Right hindlimb (tissue), 1 donor: Measurements from ENCODE around the gene RNF168.
"Not testable (repeated sequence)": the region's sequence is repeated elsewhere in the genome, so short reads cannot be mapped to it uniquely, and the experiment has no call there.

Source experiments
- DNase-seq: peaks from one replicate; pipeline ENCODE4 v3.0.0-alpha.2; 2018

RNF168 gene

DNA sequence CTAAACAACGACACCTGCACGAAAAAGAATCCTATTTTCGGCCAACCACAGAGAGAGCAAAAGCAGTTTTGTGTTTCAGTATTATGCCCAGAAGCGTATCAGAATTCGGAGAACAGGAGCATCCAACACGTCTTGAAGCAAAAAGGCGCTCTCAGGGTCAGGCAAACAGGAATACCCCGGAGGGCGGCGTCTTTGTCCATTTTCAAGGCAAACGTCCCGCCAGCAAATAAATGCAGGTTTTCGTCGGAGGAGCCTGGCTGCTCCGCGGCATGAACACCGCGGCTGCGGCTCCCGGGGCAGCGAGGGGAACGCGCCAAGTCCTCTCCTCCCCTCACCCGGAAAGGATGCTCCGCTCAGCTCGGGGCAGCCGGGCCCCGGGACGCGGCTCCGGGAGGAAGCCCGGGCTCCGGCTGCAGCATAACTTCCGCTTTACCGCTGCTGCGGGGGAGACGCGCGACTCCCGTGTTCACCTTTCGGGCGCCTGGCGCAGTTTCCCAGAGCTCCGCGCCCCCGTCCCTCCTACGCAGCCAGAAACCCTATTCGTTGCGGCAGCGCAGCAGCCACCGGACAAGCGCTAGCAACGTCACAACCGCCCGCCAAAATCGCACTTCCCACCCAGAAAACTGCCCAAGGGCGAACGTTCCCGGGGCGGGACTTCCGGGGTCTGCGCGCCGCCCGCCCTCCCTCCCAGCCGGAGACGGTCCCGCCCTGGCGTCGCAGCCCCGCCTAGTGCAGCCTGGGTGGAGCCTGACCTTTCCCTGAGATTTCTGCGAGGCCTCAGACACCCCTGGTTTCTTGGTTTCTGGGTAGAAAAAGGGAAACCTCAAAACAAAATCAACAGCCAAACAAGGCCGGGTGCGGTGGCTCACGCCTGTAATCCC, at the start of gene RNF168:
TSS of gene RNF168 (minus strand) at position 573 of the 881 bp plus-strand sequence. CDS start 595 bp downstream, outside the sequence.
- peak; percentile 97 for DNase-seq

DNA sequence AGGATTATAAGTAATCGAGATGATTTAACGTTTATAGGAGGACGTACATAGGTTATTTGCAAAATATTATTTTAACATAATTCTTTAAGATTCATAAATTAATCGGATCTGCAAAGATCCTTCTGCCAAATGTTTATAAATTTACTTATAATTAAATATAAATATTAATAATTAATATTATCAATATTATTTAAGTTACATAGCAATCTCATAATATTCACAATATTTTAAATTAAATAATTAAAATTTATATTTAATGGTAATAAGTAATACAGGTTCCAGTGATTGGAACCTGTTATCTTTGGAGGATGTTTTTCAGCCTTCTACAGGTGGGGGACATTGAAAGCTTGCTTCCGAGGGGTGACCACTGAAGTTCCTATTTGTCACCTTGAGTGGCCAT, 48.7 kb upstream of the RNF168 start:
- DNase-seq = no peak

DNA sequence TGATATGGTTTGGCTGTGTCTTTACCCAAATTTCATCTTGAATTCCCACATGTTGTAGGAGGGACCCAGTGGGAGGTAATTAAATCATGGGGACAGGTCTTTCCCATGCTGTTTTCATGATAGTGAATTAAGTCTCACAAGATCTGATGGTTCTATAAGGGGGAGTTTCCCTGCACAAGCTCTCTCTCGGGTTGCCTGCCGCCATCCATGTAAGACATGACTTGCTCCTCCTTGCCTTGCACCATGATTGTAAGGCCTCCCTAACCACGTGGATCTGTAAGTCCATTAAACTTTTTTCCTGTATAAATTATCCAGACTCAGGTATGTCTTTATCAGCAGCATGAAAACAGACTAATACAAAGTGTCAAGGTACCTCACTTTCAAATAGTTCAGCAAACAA, 46.6 kb upstream of the RNF168 start:
- DNase-seq = not testable (repeated sequence)

DNA sequence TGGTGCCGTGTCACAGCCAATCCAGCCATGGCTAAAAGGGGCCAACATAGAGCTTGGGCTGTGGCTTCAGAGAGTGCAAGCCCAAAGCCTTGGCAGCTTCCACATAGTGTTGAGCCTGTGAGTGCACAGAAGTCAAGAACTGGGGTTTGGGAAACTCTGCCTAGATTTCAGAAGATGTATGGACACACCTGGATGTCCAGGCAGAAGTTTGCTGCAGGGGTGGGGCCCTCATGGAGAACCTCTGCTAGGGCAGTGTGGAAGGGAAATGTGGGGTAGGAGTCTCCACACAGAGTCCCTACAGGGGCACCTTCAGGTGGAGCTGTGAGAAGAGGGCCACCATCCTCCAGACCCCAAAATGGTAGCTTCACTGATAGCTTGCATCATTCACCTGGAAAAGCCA, 45.7 kb upstream of the RNF168 start:
- DNase-seq = not testable (repeated sequence)

GRCh38 chr3:196547067-196547466, 43.5 kb upstream of the RNF168 start:
- DNase-seq = no peak

GRCh38 chr3:196546537-196546936, 43.0 kb upstream of the RNF168 start:
- no peak for DNase-seq

- no peak for DNase-seq
These were observed 41.0 kb upstream of the RNF168 start for GRCh38 chr3:196544491-196544992.

GRCh38 chr3:196541684-196542445, 38.3 kb upstream of the RNF168 start:
- no peak for DNase-seq

DNA sequence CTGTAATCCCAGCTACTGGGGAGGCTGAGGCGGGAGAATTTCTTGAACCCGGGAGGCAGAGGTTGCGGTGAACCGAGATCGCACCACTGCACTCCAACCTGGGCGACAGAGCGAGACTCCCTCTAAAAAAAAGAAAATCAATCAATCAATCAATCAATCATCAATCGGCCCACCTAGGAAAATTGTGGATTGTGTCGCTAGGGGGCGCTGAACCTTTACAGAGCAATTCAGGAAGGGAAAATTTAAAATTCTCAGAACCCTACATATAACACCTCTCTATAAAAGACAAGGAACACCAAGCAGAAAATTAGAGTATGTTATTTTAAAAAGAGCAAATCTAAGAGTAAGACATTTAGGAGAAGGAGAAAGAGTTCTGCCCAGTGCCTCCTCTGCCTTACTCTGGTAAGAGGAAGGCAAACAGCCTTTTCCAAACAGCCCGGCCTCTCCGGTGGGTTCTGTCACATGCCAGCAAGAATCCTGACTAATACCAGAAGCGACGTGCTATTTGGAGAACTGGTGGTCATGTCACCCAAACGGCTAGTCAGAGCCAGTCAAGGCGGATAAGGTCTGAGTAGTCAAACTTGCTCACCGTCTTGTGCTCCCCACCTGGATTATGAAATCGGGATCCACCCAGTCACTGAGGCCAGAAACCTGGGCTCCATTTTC, 33.9 kb upstream of the RNF168 start:
- peak; percentile 21 for DNase-seq

- DNase-seq = no peak
These were observed 29.7 kb upstream of the RNF168 start for GRCh38 chr3:196533260-196533681.

DNA sequence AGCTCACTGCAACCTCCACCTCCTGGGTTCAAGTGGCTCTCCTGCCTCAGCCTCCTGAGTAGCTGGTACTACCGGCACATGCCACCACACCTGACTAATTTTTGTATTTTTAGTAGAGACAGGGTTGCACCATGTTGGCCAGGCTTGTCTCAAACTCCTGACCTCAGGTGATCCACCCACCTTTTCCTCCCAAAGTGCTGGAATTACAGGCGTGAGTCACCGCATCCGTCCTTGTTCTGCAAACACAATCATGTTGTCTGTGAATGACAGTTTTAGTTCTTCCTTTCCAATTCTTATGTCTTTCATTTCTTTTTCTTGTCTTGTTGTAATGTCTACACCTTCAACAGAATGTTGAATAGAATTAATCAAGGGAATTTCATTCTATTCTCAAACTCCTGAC, 27.9 kb upstream of the RNF168 start:
- DNase-seq = no peak

- peak; percentile 44 for DNase-seq
These were observed 25.2 kb upstream of the RNF168 start for GRCh38 chr3:196528639-196529233.

- no peak for DNase-seq
These were observed 21.6 kb upstream of the RNF168 start for GRCh38 chr3:196525141-196525540.

DNA sequence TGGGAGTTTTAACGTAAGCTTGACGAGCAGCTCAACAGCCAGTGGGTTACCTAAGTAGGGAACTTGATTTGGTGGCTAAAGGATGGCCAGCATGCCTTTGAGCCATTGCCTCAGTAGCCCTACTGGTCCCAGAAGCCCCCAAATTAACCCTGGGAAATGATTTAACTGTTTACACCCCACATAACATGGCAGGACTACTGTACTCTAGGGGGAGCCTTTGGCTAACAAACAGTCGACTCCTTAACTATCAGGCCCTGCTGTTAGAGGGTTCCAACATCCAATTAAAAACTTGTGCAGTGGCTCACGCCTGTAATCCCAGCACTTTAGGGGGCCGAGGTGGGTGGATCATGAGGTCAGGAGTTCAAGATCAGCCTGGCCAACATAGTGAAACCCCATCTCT, 21.0 kb upstream of the RNF168 start:
- DNase-seq = no peak

- DNase-seq = no peak
These were observed 20.3 kb upstream of the RNF168 start for GRCh38 chr3:196523841-196524240.

- not testable (repeated sequence) for DNase-seq
These were observed 17.7 kb upstream of the RNF168 start for GRCh38 chr3:196521291-196521690.

DNA sequence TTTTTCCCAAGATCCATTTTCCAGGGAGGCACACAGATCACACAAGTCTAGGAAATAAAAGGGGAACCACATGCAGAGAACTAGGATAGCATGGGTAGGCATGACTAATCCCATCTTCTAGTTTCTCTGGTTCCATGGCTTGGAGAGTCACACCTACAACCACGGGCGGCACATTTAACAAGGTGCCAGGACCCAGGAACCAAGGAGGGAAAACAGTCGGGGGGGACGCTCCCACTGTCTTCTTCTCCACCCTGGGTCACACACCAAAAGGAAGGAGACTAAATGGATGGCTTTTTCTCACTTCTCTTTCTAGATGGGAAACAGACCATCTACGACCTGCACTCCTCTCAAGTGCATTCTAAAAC, 16.1 kb upstream of the RNF168 start:
- no peak for DNase-seq

DNA sequence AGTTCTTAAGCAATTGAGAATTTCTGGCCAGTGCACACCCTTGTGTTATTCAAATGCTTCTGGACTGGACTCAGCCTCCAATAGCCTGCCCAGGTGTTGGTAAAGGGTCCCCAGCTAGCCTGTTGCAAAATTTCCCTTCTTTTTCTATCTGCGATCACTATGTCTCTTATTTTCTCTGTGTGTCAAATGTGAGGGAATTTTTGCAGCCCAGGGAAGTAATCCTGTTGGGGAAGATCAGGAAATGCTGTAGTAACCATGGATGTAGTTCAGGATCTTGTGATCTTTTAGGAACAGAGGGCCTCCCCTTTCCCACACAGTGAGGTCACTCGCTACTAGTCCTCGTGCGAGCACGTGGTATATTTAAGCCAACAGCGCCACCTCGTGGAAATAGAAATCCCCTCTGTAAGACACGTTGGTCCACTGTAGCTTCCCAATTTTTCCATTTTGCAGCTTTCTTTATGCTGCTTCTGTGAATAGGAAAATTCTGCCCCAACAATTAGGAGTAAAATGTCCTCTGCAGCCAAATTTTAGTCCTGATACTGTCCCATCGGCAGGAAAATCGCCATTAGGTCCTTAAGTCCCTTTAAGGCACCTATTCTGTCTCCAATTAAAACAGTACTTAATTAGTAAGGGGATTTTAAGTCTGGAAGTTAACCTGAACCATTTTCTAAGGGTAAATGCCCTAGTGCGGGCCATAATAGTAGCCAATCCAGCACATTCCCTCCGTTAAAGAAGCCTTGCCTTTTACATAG, 15.6 kb upstream of the RNF168 start:
- DNase-seq = no peak

DNA sequence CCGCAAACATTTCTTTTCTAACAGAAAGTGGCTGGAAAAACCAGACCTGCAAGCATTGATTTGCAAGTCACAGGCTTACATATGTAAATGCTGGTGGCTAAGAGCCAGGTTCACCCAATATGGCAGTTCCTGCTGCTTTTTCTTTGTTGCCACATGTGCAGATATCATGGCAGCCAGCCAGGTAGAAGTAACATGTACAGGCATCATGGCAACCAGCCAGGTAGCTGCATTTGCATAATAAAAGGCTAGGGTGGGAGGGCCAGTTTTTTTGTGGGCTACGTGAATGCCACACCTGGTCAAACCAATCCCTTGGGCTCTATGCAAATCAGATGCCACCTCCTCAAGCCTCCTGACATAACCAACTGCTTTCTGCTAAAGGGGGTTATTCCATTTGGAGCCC, 14.4 kb upstream of the RNF168 start:
- DNase-seq = no peak

GRCh38 chr3:196517162-196517800, 13.7 kb upstream of the RNF168 start:
- no peak for DNase-seq

- DNase-seq = no peak
These were observed 11.5 kb upstream of the RNF168 start, which contains the start of gene SMCO1 for GRCh38 chr3:196514913-196515621. SMCO1 (minus strand) TSS chr3:196515346; CDS start chr3:196515209, 137 bp downstream.
